CD4-positive, CD25-positive, alpha-beta regulatory T cell (primary cell): ENCODE measurements around the gene VPS35. TPM values are rescaled to one million over a fixed set of nuclear protein-coding genes. Genes with fewer than 3 reads are reported as not detected.
A peak's percentile ranks its signal among the peaks of the same experiment; 100 is the strongest.
"Not testable (repeated sequence)": the region's sequence is repeated elsewhere in the genome, so short reads cannot be mapped to it uniquely, and the experiment has no call there.

ENCODE experiments used
- ATAC-seq, 2 donors: fragments of 150-1000 bp; cut with Tn5 transposase; one replicate each; pipeline ENCODE4 v1.10.0; 2021; ENCODE audit warnings: low read depth in 2 of 2, moderate number of reproducible peaks in 2 of 2, moderate library complexity in 1 of 2
- DNase-seq, 3 donors: peaks; one replicate each; pipeline versions ENCODE4 v3.0.0 to v3.0.0-alpha.2; 2012 to 2022; ENCODE audit warnings: mixed read lengths in 1 of 3
- H3K27ac ChIP-seq: one replicate; pipeline ENCODE4 v1.7.0; 2013; ENCODE audit warnings: mild to moderate bottlenecking, low read length; ENCODE audit not compliant: insufficient read depth, poor library complexity, severe bottlenecking
- H3K27me3 ChIP-seq: one replicate; pipeline ENCODE4 v1.7.0; 2013; ENCODE audit warnings: low read length; ENCODE audit not compliant: control insufficient read depth, insufficient read depth
- H3K36me3 ChIP-seq: one replicate; pipeline ENCODE4 v1.7.0; 2013; ENCODE audit warnings: mild to moderate bottlenecking, low read length, moderate library complexity; ENCODE audit not compliant: control insufficient read depth, insufficient read depth
- H3K4me1 ChIP-seq: 2 replicates; pipeline ENCODE4 v1.7.0; 2013; ENCODE audit warnings: mild to moderate bottlenecking, low read length; ENCODE audit not compliant: insufficient read depth, control insufficient read depth, poor library complexity, severe bottlenecking
- H3K4me3 ChIP-seq: one replicate; pipeline ENCODE4 v1.7.0; 2013; ENCODE audit warnings: low read depth, mild to moderate bottlenecking, low read length, moderate library complexity
- H3K9me3 ChIP-seq, 2 experiments: 1 replicate in 1 of 2; 2 replicates in 1 of 2; pipeline ENCODE4 v1.7.0; 2013; ENCODE audit warnings: low read length in 2 of 2, mild to moderate bottlenecking in 1 of 2, moderate library complexity in 1 of 2; ENCODE audit not compliant: control insufficient read depth in 2 of 2
- H3K27ac Mint-ChIP-seq, 3 donors: one replicate each; pipeline ENCODE4 v1.8.0; 2020 to 2022; ENCODE audit warnings: mild to moderate bottlenecking in 3 of 3, mixed read lengths in 3 of 3, moderate library complexity in 2 of 3
- H3K27me3 Mint-ChIP-seq: one replicate; pipeline ENCODE4 v1.8.0; 2022; ENCODE audit warnings: mild to moderate bottlenecking, mixed read lengths
- H3K36me3 Mint-ChIP-seq: one replicate; pipeline ENCODE4 v1.8.0; 2020; ENCODE audit warnings: mixed read lengths
- H3K4me1 Mint-ChIP-seq, 4 donors: one replicate each; pipeline ENCODE4 v1.8.0; 2020 to 2022; ENCODE audit warnings: mixed read lengths in 4 of 4, mild to moderate bottlenecking in 1 of 4
- H3K4me3 Mint-ChIP-seq, 4 donors: one replicate each; pipeline ENCODE4 v1.8.0; 2020 to 2022; ENCODE audit warnings: mild to moderate bottlenecking in 4 of 4, mixed read lengths in 4 of 4, moderate library complexity in 3 of 4
- H3K9me3 Mint-ChIP-seq, 7 donors: one replicate each; pipeline ENCODE4 v1.8.0; 2020 to 2022; ENCODE audit warnings: mixed read lengths in 7 of 7, mild to moderate bottlenecking in 3 of 7, moderate library complexity in 2 of 7
- polyA plus RNA-seq, 4 donors: library from polyadenylated mRNA; unstranded; fragments of 300-500 nt; fragmentation: Illumina TruSeq; gene quantifications; one replicate each; pipeline ENCODE4 v1.2.3, GENCODE V29; 2021
- total RNA-seq: library from RNA; stranded (reverse); gene quantifications from one replicate; pipeline ENCODE4 v1.2.3, GENCODE V29; 2022

Gene VPS35
- total and polyA plus RNA-seq, 5 donors from 2014 or later, result 34.1 to 90.3 (median 85.6) TPM

- Mint-ChIP-seq H3K36me3 (peaks cover 4% of the 10 kb centered on the region), H3K4me3 (peak overlapping the region in 2 of 4 donors; percentile 76 to 86), H3K27me3 (no peaks in the 10 kb centered on the region), H3K27ac (no peak overlapping the region), H3K4me1 (peaks cover 12 to 22% (median 18%) of the 10 kb centered on the region in 4 donors), H3K9me3 (no peaks in the 10 kb centered on the region)
- no peak overlapping the region for H3K4me3 ChIP-seq
- H3K27ac ChIP-seq, result no peak overlapping the region
- ATAC-seq (no peak), DNase-seq (no peak)
- no peaks in the 10 kb centered on the region for H3K9me3 ChIP-seq
- no peaks in the 10 kb centered on the region for H3K27me3 ChIP-seq
- peaks cover 27% of the 10 kb centered on the region for H3K4me1 ChIP-seq
- no peaks in the 10 kb centered on the region for H3K36me3 ChIP-seq
These were observed 2.7 kb upstream of the VPS35 start for GRCh38 chr16:46691726-46692125.

GRCh38 chr16:46690281-46691178, 1.6 kb upstream of the VPS35 start:
- Histone ChIP-seq H3K36me3 (no peaks in the 10 kb centered on the region), H3K9me3 (no peaks in the 10 kb centered on the region), H3K27ac (peak overlapping the region; percentile 97), H3K27me3 (no peaks in the 10 kb centered on the region), H3K4me3 (peak overlapping the region; percentile 80), H3K4me1 (peaks cover 27% of the 10 kb centered on the region)
- H3K4me3 Mint-ChIP-seq, result peak overlapping the region in 2 of 4 donors; percentile 76 to 86
- H3K9me3 Mint-ChIP-seq, result no peaks in the 10 kb centered on the region
- peaks cover 14 to 30% (median 22%) of the 10 kb centered on the region in 4 donors for H3K4me1 Mint-ChIP-seq
- no peak for DNase-seq
- H3K27ac Mint-ChIP-seq, result no peak overlapping the region
- no peaks in the 10 kb centered on the region for H3K27me3 Mint-ChIP-seq
- no peak for ATAC-seq
- H3K36me3 Mint-ChIP-seq, result peaks cover 4% of the 10 kb centered on the region

GRCh38 chr16:46689365-46690280, 645 bp upstream of the VPS35 start, which contains the start of gene ORC6:
TSS of gene ORC6 (plus strand) at chr16:46689659. CDS start at chr16:46689706, 47 bp downstream.
- no peaks in the 10 kb centered on the region for H3K36me3 Mint-ChIP-seq
- H3K27me3 ChIP-seq, result no peaks in the 10 kb centered on the region
- H3K4me3 Mint-ChIP-seq, result no peak within 1 kb of the TSS
- ATAC-seq, result peak; percentile 78 to 79
- H3K9me3 ChIP-seq, result no peaks in the 10 kb centered on the region
- peak within 1 kb of the TSS; percentile 97 for H3K27ac ChIP-seq
- peak within 1 kb of the TSS; percentile 92 for H3K4me3 ChIP-seq
- H3K4me1 Mint-ChIP-seq, result peaks cover 18 to 39% (median 28%) of the 10 kb centered on the region in 4 donors
- peak within 1 kb of the TSS in 1 of 3 donors; percentile 16 for H3K27ac Mint-ChIP-seq
- DNase-seq, result peak; percentile 96 to 98 (median 97)
- no peaks in the 10 kb centered on the region for H3K9me3 Mint-ChIP-seq
- peaks cover 27% of the 10 kb centered on the region for H3K4me1 ChIP-seq
- H3K36me3 ChIP-seq, result no peaks in the 10 kb centered on the region
- no peaks in the 10 kb centered on the region for H3K27me3 Mint-ChIP-seq

- H3K36me3 Mint-ChIP-seq, result no peaks in the 10 kb centered on the region
- peak overlapping the region in 1 of 3 donors; percentile 16 for H3K27ac Mint-ChIP-seq
- DNase-seq, result no peak
- H3K27ac ChIP-seq, result peak overlapping the region; percentile 97
- no peaks in the 10 kb centered on the region for H3K9me3 Mint-ChIP-seq
- no peaks in the 10 kb centered on the region for H3K27me3 Mint-ChIP-seq
- ATAC-seq, result no peak
- H3K4me3 Mint-ChIP-seq, result no peak overlapping the region
- no peaks in the 10 kb centered on the region for H3K36me3 ChIP-seq
- no peaks in the 10 kb centered on the region for H3K9me3 ChIP-seq
- peaks cover 22 to 54% (median 38%) of the 10 kb centered on the region in 4 donors for H3K4me1 Mint-ChIP-seq
- H3K27me3 ChIP-seq, result no peaks in the 10 kb centered on the region
- H3K4me3 ChIP-seq, result peak overlapping the region; percentile 92
- H3K4me1 ChIP-seq, result peaks cover 27% of the 10 kb centered on the region
These were observed 801 bp downstream of the VPS35 start for GRCh38 chr16:46688101-46688653.

GRCh38 chr16:46687486-46687885, 1.5 kb downstream of the VPS35 start:
- Histone ChIP-seq H3K36me3 (peaks cover 1% of the 10 kb centered on the region), H3K27ac (no peak overlapping the region), H3K4me1 (peaks cover 29% of the 10 kb centered on the region), H3K27me3 (no peaks in the 10 kb centered on the region), H3K4me3 (peak overlapping the region; percentile 92), H3K9me3 (no peaks in the 10 kb centered on the region)
- H3K36me3 Mint-ChIP-seq, result no peaks in the 10 kb centered on the region
- H3K4me3 Mint-ChIP-seq, result no peak overlapping the region
- no peak overlapping the region for H3K27ac Mint-ChIP-seq
- H3K27me3 Mint-ChIP-seq, result no peaks in the 10 kb centered on the region
- no peaks in the 10 kb centered on the region for H3K9me3 Mint-ChIP-seq
- no peak for DNase-seq
- no peak for ATAC-seq
- peaks cover 22 to 56% (median 41%) of the 10 kb centered on the region in 4 donors for H3K4me1 Mint-ChIP-seq

- ATAC-seq, result no peak
- Histone ChIP-seq H3K36me3 (peaks cover 6% of the 10 kb centered on the region), H3K27me3 (no peaks in the 10 kb centered on the region), H3K4me3 (peak overlapping the region; percentile 92), H3K9me3 (no peaks in the 10 kb centered on the region), H3K27ac (no peak overlapping the region), H3K4me1 (peaks cover 30% of the 10 kb centered on the region)
- H3K27me3 Mint-ChIP-seq, result no peaks in the 10 kb centered on the region
- no peak overlapping the region for H3K4me3 Mint-ChIP-seq
- no peak for DNase-seq
- H3K36me3 Mint-ChIP-seq, result no peaks in the 10 kb centered on the region
- H3K9me3 Mint-ChIP-seq, result no peaks in the 10 kb centered on the region
- peak overlapping the region in 1 of 3 donors; percentile 8 for H3K27ac Mint-ChIP-seq
- peaks cover 22 to 57% (median 44%) of the 10 kb centered on the region in 4 donors for H3K4me1 Mint-ChIP-seq
These were observed 2.0 kb downstream of the VPS35 start for GRCh38 chr16:46686815-46687473.

- H3K4me1 ChIP-seq, ATAC-seq, DNase-seq, H3K4me3 Mint-ChIP-seq, H3K27me3 ChIP-seq, H3K9me3 ChIP-seq, H3K27ac Mint-ChIP-seq, H3K27ac ChIP-seq, H3K4me3 ChIP-seq, H3K27me3 Mint-ChIP-seq, H3K9me3 Mint-ChIP-seq: not testable (repeated sequence)
- Mint-ChIP-seq H3K4me1 (peaks cover 16 to 41% (median 28%) of the 10 kb centered on the region in 4 donors), H3K36me3 (peaks cover 25% of the 10 kb centered on the region)
- H3K36me3 ChIP-seq, result peaks cover 47% of the 10 kb centered on the region
These were observed 7.1 kb downstream of the VPS35 start for GRCh38 chr16:46681867-46682266.
